HEK293 (cell line): ENCODE measurements around the gene RANGRF.

Experiments used
- CTCF ChIA-PET: fragments of 350-600 bp; formaldehyde crosslinking; extraction: SDS; loops from one replicate; lab custom pipeline; 2021; ENCODE audit warnings: antibody characterized with exemption; lab: Yijun Ruan, JAX
- POLR2A ChIA-PET: fragments of 300-600 bp; formaldehyde crosslinking; extraction: SDS; loops from one replicate; lab custom pipeline; 2020; ENCODE audit warnings: antibody characterized with exemption, inconsistent platforms; lab: Yijun Ruan, JAX
- H3K27ac ChIP-seq: fragments of 200-500 bp; sonication (Bioruptor generic); 2 replicates; pipeline ENCODE4 v1.5.1; 2014; ENCODE audit warnings: low read depth, low read length, control low read depth, inconsistent platforms; ENCODE audit errors: extremely low read depth
- H3K36me3 ChIP-seq, 2 experiments: fragments of 200-500 bp in 1 of 2; sonication (Bioruptor generic) in 1 of 2; 1 replicate in 1 of 2; 2 replicates in 1 of 2; pipeline ENCODE4 v1.5.1; 2014 to 2017; ENCODE audit warnings: inconsistent platforms in 2 of 2, low read length in 2 of 2; ENCODE audit not compliant: control insufficient read depth in 2 of 2, insufficient read depth in 1 of 2
- H3K4me1 ChIP-seq: fragments of 200-500 bp; sonication (Bioruptor generic); 2 replicates; pipeline ENCODE4 v1.5.1; 2014; ENCODE audit warnings: mild to moderate bottlenecking, low read length, inconsistent platforms; ENCODE audit not compliant: control insufficient read depth, insufficient read depth
- H3K4me3 ChIP-seq: 2 replicates; pipeline ENCODE4 v1.5.1; 2011; ENCODE audit warnings: low read depth, mild to moderate bottlenecking, control low read depth, low read length, moderate library complexity
- H3K9me3 ChIP-seq: fragments of 200-500 bp; sonication (Bioruptor generic); 2 replicates; pipeline ENCODE4 v1.5.1; 2014; ENCODE audit warnings: low read depth, low read length, inconsistent platforms; ENCODE audit not compliant: control insufficient read depth, insufficient read depth
- BCL11A ChIP-seq: fragments of 450-650 bp; formaldehyde crosslinking; IDR thresholded peaks from 2 replicates; pipeline ENCODE4 v1.5.1; 2016; ENCODE audit warnings: low read depth, missing biosample characterization, missing genetic modification characterization
- BCL11B ChIP-seq: fragments of 450-650 bp; formaldehyde crosslinking; IDR thresholded peaks from 2 replicates; pipeline ENCODE4 v1.5.1; 2016; ENCODE audit warnings: low read depth, missing biosample characterization, missing genetic modification characterization
- REPIN1 ChIP-seq: fragments of 450-650 bp; formaldehyde crosslinking; IDR thresholded peaks from 2 replicates; pipeline ENCODE4 v1.5.1; 2017; ENCODE audit warnings: missing biosample characterization, missing genetic modification characterization, low read depth
- ZBTB17 ChIP-seq: fragments of 450-650 bp; formaldehyde crosslinking; IDR thresholded peaks from 2 replicates; pipeline ENCODE4 v1.5.1; 2016; ENCODE audit warnings: missing biosample characterization, missing genetic modification characterization
- ZBTB44 ChIP-seq: fragments of 450-650 bp; IDR thresholded peaks from 2 replicates; pipeline ENCODE4 v1.5.1; 2018; ENCODE audit warnings: missing biosample characterization, mild to moderate bottlenecking, missing genetic modification characterization
- ZBTB48 ChIP-seq: fragments of 450-650 bp; formaldehyde crosslinking; IDR thresholded peaks from 2 replicates; pipeline ENCODE4 v1.5.1; 2016; ENCODE audit warnings: missing biosample characterization, missing genetic modification characterization
- ZNF146 ChIP-seq: fragments of 450-650 bp; formaldehyde crosslinking; IDR thresholded peaks from 2 replicates; pipeline ENCODE4 v1.5.1; 2016; ENCODE audit warnings: missing biosample characterization, missing genetic modification characterization
- ZNF2 ChIP-seq: fragments of 450-650 bp; formaldehyde crosslinking; IDR thresholded peaks from 2 replicates; pipeline ENCODE4 v1.5.1; 2016; ENCODE audit warnings: missing biosample characterization, missing genetic modification characterization
- ZNF335 ChIP-seq: fragments of 450-650 bp; formaldehyde crosslinking; conservative IDR thresholded peaks from 2 replicates; pipeline ENCODE4 v1.5.1; 2016; ENCODE audit warnings: missing biosample characterization, missing genetic modification characterization
- ZNF366 ChIP-seq: fragments of 450-650 bp; formaldehyde crosslinking; conservative IDR thresholded peaks from 2 replicates; pipeline ENCODE4 v1.5.1; 2016; ENCODE audit warnings: missing biosample characterization, missing genetic modification characterization
- ZNF433 ChIP-seq: fragments of 450-650 bp; formaldehyde crosslinking; IDR thresholded peaks from 2 replicates; pipeline ENCODE4 v1.5.1; 2016; ENCODE audit warnings: missing biosample characterization, missing genetic modification characterization, low read depth
- ZNF473 ChIP-seq: fragments of 450-650 bp; formaldehyde crosslinking; IDR thresholded peaks from 2 replicates; pipeline ENCODE4 v1.5.1; 2017; ENCODE audit warnings: missing biosample characterization, missing genetic modification characterization
- ZNF549 ChIP-seq: fragments of 450-650 bp; IDR thresholded peaks from 2 replicates; pipeline ENCODE4 v1.5.1; 2018; ENCODE audit warnings: missing biosample characterization, missing genetic modification characterization, mild to moderate bottlenecking, inconsistent platforms, moderate library complexity
- ZNF677 ChIP-seq: fragments of 450-650 bp; IDR thresholded peaks from 2 replicates; pipeline ENCODE4 v1.5.0; 2018; ENCODE audit warnings: missing biosample characterization, mild to moderate bottlenecking, missing genetic modification characterization, moderate library complexity
- ZNF692 ChIP-seq: fragments of 450-650 bp; formaldehyde crosslinking; IDR thresholded peaks from 2 replicates; pipeline ENCODE4 v1.5.1; 2016; ENCODE audit warnings: missing biosample characterization, missing genetic modification characterization
- ZNF704 ChIP-seq: fragments of 450-650 bp; formaldehyde crosslinking; IDR thresholded peaks from 2 replicates; pipeline ENCODE4 v1.5.1; 2016; ENCODE audit warnings: missing biosample characterization, missing genetic modification characterization
- ZNF785 ChIP-seq: fragments of 450-650 bp; formaldehyde crosslinking; IDR thresholded peaks from 2 replicates; pipeline ENCODE4 v1.5.1; 2016; ENCODE audit warnings: missing biosample characterization, missing genetic modification characterization
- ZNF791 ChIP-seq: fragments of 450-650 bp; formaldehyde crosslinking; IDR thresholded peaks from 2 replicates; pipeline ENCODE4 v1.5.1; 2016; ENCODE audit warnings: missing biosample characterization, missing genetic modification characterization
- TF ChIP-seq, protein P1 (sequence below): fragments of 450-650 bp; formaldehyde crosslinking; IDR thresholded peaks from 2 replicates; pipeline ENCODE4 v1.5.1; 2016; ENCODE audit warnings: missing biosample characterization, missing genetic modification characterization, borderline replicate concordance
- TF ChIP-seq, protein P2 (sequence below): fragments of 450-650 bp; formaldehyde crosslinking; IDR thresholded peaks from 2 replicates; pipeline ENCODE4 v1.5.1; 2016; ENCODE audit warnings: missing biosample characterization, missing genetic modification characterization
- TF ChIP-seq, protein P3 (sequence below): fragments of 450-650 bp; IDR thresholded peaks from 2 replicates; pipeline ENCODE4 v1.5.1; 2018; ENCODE audit warnings: missing biosample characterization, missing genetic modification characterization
- TF ChIP-seq, protein P4 (sequence below): fragments of 450-650 bp; formaldehyde crosslinking; conservative IDR thresholded peaks from 2 replicates; pipeline ENCODE4 v1.5.1; 2016; ENCODE audit warnings: low read depth, missing biosample characterization, missing genetic modification characterization

RANGRF gene

DNA sequence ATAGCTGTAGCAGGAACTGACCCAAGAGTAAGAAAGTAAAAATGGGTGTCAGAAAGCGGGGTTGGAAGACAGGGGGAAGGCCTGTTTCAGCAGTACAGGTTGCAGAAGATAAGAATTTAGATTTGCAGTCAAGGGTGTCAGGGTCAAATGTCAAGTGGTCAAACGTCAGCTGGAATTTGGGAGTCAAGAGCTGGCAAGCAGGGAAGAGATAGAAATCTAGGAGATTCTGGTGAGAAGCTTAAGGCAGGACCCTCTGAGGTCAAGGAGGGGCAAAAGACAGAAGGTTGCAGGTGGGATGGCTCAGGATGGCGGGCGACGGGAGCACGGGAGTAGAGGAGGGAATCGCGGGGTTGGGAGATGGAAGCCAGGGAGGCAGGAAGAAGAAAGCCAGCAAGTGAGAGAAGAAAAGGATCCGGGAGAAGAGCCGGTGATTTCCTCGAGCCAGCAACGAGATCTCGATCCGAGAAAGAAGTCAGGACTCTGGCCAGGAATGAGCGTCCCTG is 6.4 kb downstream of the RANGRF start (continued):
- TF ChIP-seq ZNF335 (tag by site-specific recombination) (peak; percentile 84), BCL11A (tag by site-specific recombination) (peak; percentile 92), ZBTB48 (tag by site-specific recombination) (peak; percentile 22; the same call in 1 of the 2 replicates), ZNF146 (tag by site-specific recombination) (peak; percentile 56), ZNF785 (tag by site-specific recombination) (peak; percentile 51; the same call in 1 of the 2 replicates)
- TF ChIP-seq, protein P1, sequence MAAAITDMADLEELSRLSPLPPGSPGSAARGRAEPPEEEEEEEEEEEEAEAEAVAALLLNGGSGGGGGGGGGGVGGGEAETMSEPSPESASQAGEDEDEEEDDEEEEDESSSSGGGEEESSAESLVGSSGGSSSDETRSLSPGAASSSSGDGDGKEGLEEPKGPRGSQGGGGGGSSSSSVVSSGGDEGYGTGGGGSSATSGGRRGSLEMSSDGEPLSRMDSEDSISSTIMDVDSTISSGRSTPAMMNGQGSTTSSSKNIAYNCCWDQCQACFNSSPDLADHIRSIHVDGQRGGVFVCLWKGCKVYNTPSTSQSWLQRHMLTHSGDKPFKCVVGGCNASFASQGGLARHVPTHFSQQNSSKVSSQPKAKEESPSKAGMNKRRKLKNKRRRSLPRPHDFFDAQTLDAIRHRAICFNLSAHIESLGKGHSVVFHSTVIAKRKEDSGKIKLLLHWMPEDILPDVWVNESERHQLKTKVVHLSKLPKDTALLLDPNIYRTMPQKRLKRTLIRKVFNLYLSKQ (tag by site-specific recombination), result 0 out of 2 replicates have a peak, but pooled peaks have one; percentile 13
- TF ChIP-seq, protein P2, sequence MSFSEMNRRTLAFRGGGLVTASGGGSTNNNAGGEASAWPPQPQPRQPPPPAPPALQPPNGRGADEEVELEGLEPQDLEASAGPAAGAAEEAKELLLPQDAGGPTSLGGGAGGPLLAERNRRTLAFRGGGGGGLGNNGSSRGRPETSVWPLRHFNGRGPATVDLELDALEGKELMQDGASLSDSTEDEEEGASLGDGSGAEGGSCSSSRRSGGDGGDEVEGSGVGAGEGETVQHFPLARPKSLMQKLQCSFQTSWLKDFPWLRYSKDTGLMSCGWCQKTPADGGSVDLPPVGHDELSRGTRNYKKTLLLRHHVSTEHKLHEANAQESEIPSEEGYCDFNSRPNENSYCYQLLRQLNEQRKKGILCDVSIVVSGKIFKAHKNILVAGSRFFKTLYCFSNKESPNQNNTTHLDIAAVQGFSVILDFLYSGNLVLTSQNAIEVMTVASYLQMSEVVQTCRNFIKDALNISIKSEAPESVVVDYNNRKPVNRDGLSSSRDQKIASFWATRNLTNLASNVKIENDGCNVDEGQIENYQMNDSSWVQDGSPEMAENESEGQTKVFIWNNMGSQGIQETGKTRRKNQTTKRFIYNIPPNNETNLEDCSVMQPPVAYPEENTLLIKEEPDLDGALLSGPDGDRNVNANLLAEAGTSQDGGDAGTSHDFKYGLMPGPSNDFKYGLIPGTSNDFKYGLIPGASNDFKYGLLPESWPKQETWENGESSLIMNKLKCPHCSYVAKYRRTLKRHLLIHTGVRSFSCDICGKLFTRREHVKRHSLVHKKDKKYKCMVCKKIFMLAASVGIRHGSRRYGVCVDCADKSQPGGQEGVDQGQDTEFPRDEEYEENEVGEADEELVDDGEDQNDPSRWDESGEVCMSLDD (tag by site-specific recombination), result 0 out of 2 replicates have a peak, but pooled peaks have one; percentile 24

GRCh38 chr17:8300226-8300625 is 11.8 kb downstream of the RANGRF start:
- Histone ChIP-seq H3K4me1 (no peaks in the 10 kb centered on the region), H3K36me3 (no peaks in the 10 kb centered on the region), H3K27ac (no peak overlapping the region), H3K4me3 (no peak overlapping the region)
- CTCF ChIA-PET, result interaction anchor here (0.6 to 2.8 kb wide), 28 partner anchors 10 to 485 kb away, joined by 3 to 19 read pairs (median 4); partner anchors contain the start of genes ARHGEF15 and RANGRF
- TF ChIP-seq ZNF433 (tag by site-specific recombination), result no peak
- TF ChIP-seq, protein P3, sequence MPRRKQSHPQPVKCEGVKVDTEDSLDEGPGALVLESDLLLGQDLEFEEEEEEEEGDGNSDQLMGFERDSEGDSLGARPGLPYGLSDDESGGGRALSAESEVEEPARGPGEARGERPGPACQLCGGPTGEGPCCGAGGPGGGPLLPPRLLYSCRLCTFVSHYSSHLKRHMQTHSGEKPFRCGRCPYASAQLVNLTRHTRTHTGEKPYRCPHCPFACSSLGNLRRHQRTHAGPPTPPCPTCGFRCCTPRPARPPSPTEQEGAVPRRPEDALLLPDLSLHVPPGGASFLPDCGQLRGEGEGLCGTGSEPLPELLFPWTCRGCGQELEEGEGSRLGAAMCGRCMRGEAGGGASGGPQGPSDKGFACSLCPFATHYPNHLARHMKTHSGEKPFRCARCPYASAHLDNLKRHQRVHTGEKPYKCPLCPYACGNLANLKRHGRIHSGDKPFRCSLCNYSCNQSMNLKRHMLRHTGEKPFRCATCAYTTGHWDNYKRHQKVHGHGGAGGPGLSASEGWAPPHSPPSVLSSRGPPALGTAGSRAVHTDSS (tag by site-specific recombination), result peak; percentile 87
- TF ChIP-seq BCL11B (tag by site-specific recombination), result no peak
- TF ChIP-seq ZNF366 (tag by site-specific recombination), result peak; percentile 88
- TF ChIP-seq ZNF549, result no peak
- TF ChIP-seq, protein P4, sequence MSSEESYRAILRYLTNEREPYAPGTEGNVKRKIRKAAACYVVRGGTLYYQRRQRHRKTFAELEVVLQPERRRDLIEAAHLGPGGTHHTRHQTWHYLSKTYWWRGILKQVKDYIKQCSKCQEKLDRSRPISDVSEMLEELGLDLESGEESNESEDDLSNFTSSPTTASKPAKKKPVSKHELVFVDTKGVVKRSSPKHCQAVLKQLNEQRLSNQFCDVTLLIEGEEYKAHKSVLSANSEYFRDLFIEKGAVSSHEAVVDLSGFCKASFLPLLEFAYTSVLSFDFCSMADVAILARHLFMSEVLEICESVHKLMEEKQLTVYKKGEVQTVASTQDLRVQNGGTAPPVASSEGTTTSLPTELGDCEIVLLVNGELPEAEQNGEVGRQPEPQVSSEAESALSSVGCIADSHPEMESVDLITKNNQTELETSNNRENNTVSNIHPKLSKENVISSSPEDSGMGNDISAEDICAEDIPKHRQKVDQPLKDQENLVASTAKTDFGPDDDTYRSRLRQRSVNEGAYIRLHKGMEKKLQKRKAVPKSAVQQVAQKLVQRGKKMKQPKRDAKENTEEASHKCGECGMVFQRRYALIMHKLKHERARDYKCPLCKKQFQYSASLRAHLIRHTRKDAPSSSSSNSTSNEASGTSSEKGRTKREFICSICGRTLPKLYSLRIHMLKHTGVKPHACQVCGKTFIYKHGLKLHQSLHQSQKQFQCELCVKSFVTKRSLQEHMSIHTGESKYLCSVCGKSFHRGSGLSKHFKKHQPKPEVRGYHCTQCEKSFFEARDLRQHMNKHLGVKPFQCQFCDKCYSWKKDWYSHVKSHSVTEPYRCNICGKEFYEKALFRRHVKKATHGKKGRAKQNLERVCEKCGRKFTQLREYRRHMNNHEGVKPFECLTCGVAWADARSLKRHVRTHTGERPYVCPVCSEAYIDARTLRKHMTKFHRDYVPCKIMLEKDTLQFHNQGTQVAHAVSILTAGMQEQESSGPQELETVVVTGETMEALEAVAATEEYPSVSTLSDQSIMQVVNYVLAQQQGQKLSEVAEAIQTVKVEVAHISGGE (tag by site-specific recombination), result no peak
- no peak for TF ChIP-seq ZNF692
- TF ChIP-seq ZNF677 (tag by site-specific recombination), result no peak
- peak; percentile 80; the same call in 1 of the 2 replicates for TF ChIP-seq ZBTB17
- no peak for TF ChIP-seq ZBTB44 (tag by site-specific recombination)
- TF ChIP-seq ZBTB48 (tag by site-specific recombination), result 0 out of 2 replicates have a peak, but pooled peaks have one; percentile 14
- TF ChIP-seq ZNF2 (tag by site-specific recombination), result no peak
- no peak for TF ChIP-seq ZNF473 (tag by site-specific recombination)
- TF ChIP-seq REPIN1, result no peak
- no peak for TF ChIP-seq ZNF791 (tag by site-specific recombination)
- no peak for TF ChIP-seq ZNF704
- TF ChIP-seq, all 188 proteins: peak for 4
- no peaks in the 10 kb centered on the region for H3K9me3 ChIP-seq
- POLR2A ChIA-PET, result interaction anchor here (0.5 to 1.4 kb wide), 5 partner anchors 28 to 105 kb away, joined by 3 to 8 read pairs (median 5); partner anchors contain the start of genes AURKB and CTC1
